Kidney (tissue), 14 donors: ENCODE results near the gene METTL8. TPM values are rescaled to one million over a fixed set of nuclear protein-coding genes. Genes with fewer than 3 reads are reported as not detected.
A peak's percentile ranks its signal among the peaks of the same experiment; 100 is the strongest.

Experiments
- DNase-seq, 5 donors: peaks; one replicate each; pipeline ENCODE4 v3.0.0-alpha.2; 2013 to 2020
- FAIRE-seq: peaks from 2 replicates; lab custom pipeline; 2012; peaks lifted over from hg19 to GRCh38; lab: Jason Lieb, UNC
- H3K27ac ChIP-seq, 2 donors: one replicate each; pipeline ENCODE4 v1.7.0; 2013; ENCODE audit warnings: low read depth in 2 of 2, low read length in 2 of 2, inconsistent platforms in 1 of 2
- H3K27me3 ChIP-seq: one replicate; pipeline ENCODE4 v1.7.1; 2013; ENCODE audit warnings: low read length, inconsistent platforms; ENCODE audit not compliant: control insufficient read depth, insufficient read depth
- H3K36me3 ChIP-seq, 3 donors: one replicate each; pipeline versions ENCODE4 v1.7.0 to v1.7.1; 2013; ENCODE audit warnings: low read length in 3 of 3, control low read depth in 1 of 3, inconsistent platforms in 1 of 3; ENCODE audit not compliant: insufficient read depth in 3 of 3, control insufficient read depth in 2 of 3
- H3K4me1 ChIP-seq, 3 donors: one replicate each; pipeline versions ENCODE4 v1.7.0 to v1.7.1; 2013; ENCODE audit warnings: low read length in 3 of 3, inconsistent platforms in 1 of 3, low read depth in 1 of 3; ENCODE audit not compliant: control insufficient read depth in 2 of 3, insufficient read depth in 2 of 3
- H3K4me3 ChIP-seq, 3 donors: one replicate each; pipeline versions ENCODE4 v1.7.0 to v1.8.1; 2013; ENCODE audit warnings: low read length in 3 of 3, control low read depth in 1 of 3, inconsistent platforms in 1 of 3
- H3K9ac ChIP-seq, 3 donors: one replicate each; pipeline versions ENCODE4 v1.7.0 to v1.7.1; 2013; ENCODE audit warnings: low read length in 3 of 3, control low read depth in 1 of 3, inconsistent platforms in 1 of 3
- H3K9me3 ChIP-seq, 3 donors: one replicate each; pipeline versions ENCODE4 v1.7.0 to v1.7.1; 2013; ENCODE audit warnings: low read length in 3 of 3, control low read depth in 1 of 3, inconsistent platforms in 1 of 3; ENCODE audit not compliant: control insufficient read depth in 2 of 3, insufficient read depth in 1 of 3
- intact Hi-C: fragments of 100-400 bp; cut with DNase I; formaldehyde crosslinking; loops from one replicate; pipeline ENCODE4 v1.11.1; 2022
- polyA plus RNA-seq: library from polyadenylated mRNA; stranded (reverse); fragments of 350-450 nt; fragmentation: Illumina TruSeq; extraction: RNeasy Lipid Tissue Mini Kit (QIAGEN cat#74804); gene quantifications from one replicate; pipeline ENCODE4 v1.2.3, GENCODE V29; 2014; ENCODE audit warnings: low read depth, low replicate concordance; ENCODE audit not compliant: insufficient read depth
- total RNA-seq: library from RNA; stranded (reverse); fragmentation: NEBNext Ultra II Directional; extraction: Animal tissue kit (Norgen Biotek cat#: 25700); gene quantifications from one replicate; pipeline ENCODE4 v1.2.1, GENCODE V29; 2021
- TF ChIP-seq, protein P1 (sequence below): IDR thresholded peaks from 3 replicates; pipeline ENCODE4 v1.5.1; 2012; ENCODE audit warnings: mild to moderate bottlenecking, moderate library complexity, borderline replicate concordance; ENCODE audit not compliant: insufficient read depth; ENCODE audit errors: extremely low read depth
- donor health status: control.
- donor health status: control.
- donor health status: control.
- donor health status: control.
- donor health status: control.
- donor health status: DM: yes; HTN: yes; CAD: no.
- donor health status: Normal renal cell carcinoma (clear cell type).

METTL8 gene
- total and polyA plus RNA-seq, 2 donors from 2014 or later: 10.8 to 14.9 TPM

DNA sequence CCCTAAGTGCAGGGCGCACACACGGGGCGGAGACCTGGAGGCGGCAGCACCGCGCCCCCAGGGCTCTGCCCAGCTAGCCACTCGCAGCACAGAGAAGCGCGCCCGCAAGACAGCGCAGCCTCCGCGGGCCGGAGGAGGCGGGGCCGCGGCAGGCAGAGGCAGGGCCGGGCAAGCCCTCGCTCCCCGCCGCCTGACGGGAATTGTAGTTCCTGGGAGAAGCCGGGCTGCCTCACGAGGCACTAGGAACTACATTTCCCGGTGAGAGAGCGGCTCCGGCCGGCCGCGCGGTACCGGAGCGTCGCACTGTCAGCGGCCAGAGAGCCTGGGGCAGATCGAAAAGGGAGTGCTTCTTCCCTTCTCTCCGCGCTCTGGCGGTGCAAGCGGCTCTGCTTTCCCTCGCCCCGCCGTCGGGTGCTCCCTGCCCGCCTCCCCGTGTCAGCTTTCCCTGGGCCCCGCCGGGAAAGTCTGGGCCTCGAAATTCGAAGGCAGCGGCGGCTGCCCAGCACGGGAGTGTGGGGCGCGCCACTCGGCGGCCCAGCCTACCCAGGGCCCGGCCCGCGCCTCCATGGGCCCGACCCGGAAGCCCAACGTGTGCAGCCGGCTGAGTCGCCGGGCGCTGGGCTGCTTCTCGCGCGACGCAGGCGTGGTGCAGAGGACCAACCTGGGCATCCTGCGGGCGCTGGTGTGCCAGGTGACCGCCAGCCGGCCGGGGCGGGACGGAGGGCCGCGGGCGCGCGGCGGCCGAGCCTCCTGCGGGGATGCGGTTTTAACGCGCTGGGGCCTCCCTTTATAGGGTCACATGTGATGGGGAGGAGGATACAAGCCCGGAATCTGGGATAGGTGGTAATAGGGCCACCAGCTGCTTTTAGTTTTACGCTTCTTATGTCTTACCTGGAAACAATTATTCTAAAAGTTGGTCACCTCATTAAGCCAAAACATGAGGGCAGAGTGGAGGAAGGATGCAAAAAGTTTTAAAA lies 511 bp upstream of the METTL8 start, which contains the start of gene DCAF17:
TSS of gene DCAF17 (plus strand) at position 214 of the 977 bp plus-strand sequence. CDS start at position 566, 352 bp downstream.
- Histone ChIP-seq H3K4me3 (peak within 1 kb of the TSS; percentile 74 to 94 (median 91)), H3K27me3 (no peaks in the 10 kb centered on the region), H3K27ac (peak within 1 kb of the TSS; percentile 88 to 93), H3K9ac (peak within 1 kb of the TSS; percentile 77 to 86 (median 82)), H3K36me3 (peaks cover 2 to 7% (median 5%) of the 10 kb centered on the region in 3 donors), H3K4me1 (peaks cover 0 to 5% (median 2%) of the 10 kb centered on the region in 3 donors), H3K9me3 (no peaks in the 10 kb centered on the region)
- FAIRE-seq (no peak), DNase-seq (peak; percentile 97 to 99 (median 98))
- TF ChIP-seq, protein P1, sequence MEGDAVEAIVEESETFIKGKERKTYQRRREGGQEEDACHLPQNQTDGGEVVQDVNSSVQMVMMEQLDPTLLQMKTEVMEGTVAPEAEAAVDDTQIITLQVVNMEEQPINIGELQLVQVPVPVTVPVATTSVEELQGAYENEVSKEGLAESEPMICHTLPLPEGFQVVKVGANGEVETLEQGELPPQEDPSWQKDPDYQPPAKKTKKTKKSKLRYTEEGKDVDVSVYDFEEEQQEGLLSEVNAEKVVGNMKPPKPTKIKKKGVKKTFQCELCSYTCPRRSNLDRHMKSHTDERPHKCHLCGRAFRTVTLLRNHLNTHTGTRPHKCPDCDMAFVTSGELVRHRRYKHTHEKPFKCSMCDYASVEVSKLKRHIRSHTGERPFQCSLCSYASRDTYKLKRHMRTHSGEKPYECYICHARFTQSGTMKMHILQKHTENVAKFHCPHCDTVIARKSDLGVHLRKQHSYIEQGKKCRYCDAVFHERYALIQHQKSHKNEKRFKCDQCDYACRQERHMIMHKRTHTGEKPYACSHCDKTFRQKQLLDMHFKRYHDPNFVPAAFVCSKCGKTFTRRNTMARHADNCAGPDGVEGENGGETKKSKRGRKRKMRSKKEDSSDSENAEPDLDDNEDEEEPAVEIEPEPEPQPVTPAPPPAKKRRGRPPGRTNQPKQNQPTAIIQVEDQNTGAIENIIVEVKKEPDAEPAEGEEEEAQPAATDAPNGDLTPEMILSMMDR: peak; percentile 12
- intact Hi-C loops: no loop called here

DNA sequence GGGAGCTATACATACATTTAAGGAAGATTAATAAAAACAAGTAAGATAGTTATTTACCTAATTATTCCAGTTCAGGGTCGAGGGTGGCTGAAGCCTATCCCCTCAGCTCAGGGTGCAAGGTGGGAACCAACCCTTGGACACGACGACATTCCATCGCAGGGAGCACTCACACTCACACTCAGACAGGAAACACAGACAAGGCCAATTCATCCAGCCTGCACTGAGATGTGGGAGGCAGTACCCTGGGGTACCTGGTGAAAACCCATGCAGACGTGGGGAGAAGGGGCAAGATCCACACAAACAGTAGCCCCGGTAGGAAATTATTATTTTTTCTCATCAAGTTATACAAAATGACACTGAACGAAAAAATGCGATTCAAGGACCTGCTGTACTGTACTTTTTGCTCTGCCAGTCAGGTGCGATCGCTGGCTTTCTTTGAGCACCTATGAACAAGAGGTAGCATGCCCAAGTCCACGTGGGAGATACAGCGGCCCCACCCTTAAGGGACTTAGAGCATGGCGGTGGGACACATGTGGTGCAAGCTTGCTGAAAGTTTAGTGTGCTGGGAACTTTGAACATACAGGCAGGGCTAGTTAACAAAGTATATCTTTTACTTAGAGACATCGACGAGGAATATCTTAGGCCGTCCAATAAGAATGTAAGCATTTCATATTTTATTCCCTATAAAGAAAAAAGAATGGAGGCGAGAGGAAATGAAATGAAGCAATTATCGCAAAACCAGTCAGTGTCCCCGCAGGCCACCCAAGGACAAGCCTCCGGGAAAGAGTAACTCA lies 624 bp downstream of the METTL8 start:
- Histone ChIP-seq H3K9me3 (no peaks in the 10 kb centered on the region), H3K27ac (peak overlapping the region; percentile 34 to 93), H3K9ac (peak overlapping the region; percentile 77 to 86 (median 82)), H3K4me3 (peak overlapping the region; percentile 67 to 94 (median 91)), H3K36me3 (peaks cover 2 to 4% (median 2%) of the 10 kb centered on the region in 3 donors), H3K27me3 (no peaks in the 10 kb centered on the region), H3K4me1 (peaks cover 0 to 5% (median 2%) of the 10 kb centered on the region in 3 donors)
- DNase-seq (peak in 4 of 5 donors; percentile 50 to 68 (median 63)), FAIRE-seq (no peak)
- TF ChIP-seq, protein P1: no peak
- intact Hi-C loops: no loop called here

DNA sequence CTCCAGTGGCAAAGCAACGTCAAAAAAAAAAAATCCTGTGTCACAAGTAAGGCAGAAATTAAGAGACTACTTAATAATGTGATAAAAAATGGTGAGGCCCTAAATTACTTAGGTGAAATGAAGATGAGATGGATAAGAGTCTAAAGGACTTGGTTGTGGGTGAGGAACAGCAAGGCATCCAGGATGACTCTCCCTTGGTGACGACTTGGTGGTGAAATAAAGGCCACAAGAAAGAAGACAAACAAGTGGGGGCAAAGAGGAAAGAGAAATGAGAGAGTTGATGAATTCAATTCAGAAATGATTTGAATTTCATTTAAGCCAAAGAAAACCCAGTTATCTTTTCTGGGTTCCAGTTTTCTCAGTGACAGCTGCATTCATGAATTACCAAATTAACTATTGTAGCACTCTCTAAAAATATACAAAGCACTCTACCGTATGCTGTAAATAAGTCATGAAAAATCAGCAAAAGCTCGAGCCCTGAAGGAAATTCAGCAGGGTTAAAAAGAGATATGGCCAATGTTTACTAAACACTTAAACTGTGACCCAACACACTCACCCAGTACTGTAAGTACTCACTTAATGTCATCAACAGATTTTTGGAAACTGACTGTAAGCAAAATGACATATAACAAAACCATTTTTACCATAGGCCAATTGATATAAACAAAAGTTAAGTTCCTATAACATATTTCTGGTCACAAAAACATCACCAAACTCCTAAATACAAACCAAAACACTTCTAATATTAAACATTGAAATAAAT lies 1.4 kb downstream of the METTL8 start:
- TF ChIP-seq, protein P1: no peak
- no peak overlapping the region for H3K9ac ChIP-seq
- DNase-seq: no peak

More for the DNA sequence above, 1.4 kb downstream of the METTL8 start:
- H3K27ac ChIP-seq: no peak overlapping the region
- H3K36me3 ChIP-seq: peaks cover 0 to 2% (median 2%) of the 10 kb centered on the region in 3 donors
- intact Hi-C loops: no loop called here
- FAIRE-seq: no peak
- peaks cover 0 to 5% (median 2%) of the 10 kb centered on the region in 3 donors for H3K4me1 ChIP-seq
- H3K4me3 ChIP-seq: no peak overlapping the region
- H3K9me3 ChIP-seq: no peaks in the 10 kb centered on the region
- H3K27me3 ChIP-seq: no peaks in the 10 kb centered on the region
